Psoas muscle (tissue), 8 donors: ENCODE measurements around the gene CDSN. TPM values are rescaled to one million over a fixed set of nuclear protein-coding genes. Genes with fewer than 3 reads are reported as not detected.
A peak's percentile ranks its signal among the peaks of the same experiment; 100 is the strongest.

Experiments used
- ATAC-seq, 4 donors: fragments of 200-7000 bp; cut with Tn5 transposase; one replicate each; pipeline ENCODE4 v1.9.1; 2020; ENCODE audit warnings: moderate library complexity in 3 of 4, mild to moderate bottlenecking in 2 of 4
- DNase-seq, 2 donors: peaks; one replicate each; pipeline ENCODE4 v3.0.0-alpha.2; 2020
- H3K27ac ChIP-seq: fragments of 200-600 bp; one replicate; pipeline ENCODE4 v1.8.0; 2022
- H3K27me3 ChIP-seq, 3 donors: fragments of 200-600 bp in 1 of 3; one replicate each; pipeline versions ENCODE4 v1.6.1 to v1.8.0; 2013 to 2022; ENCODE audit warnings: low read length in 2 of 3, mild to moderate bottlenecking in 2 of 3, moderate library complexity in 1 of 3; ENCODE audit not compliant: insufficient read depth in 3 of 3
- H3K36me3 ChIP-seq, 2 donors: fragments of 200-600 bp in 1 of 2; one replicate each; pipeline versions ENCODE4 v1.6.1 to v1.8.0; 2013 to 2022; ENCODE audit warnings: low read depth in 1 of 2, mild to moderate bottlenecking in 1 of 2, moderate library complexity in 1 of 2; ENCODE audit not compliant: insufficient read depth in 1 of 2
- H3K4me1 ChIP-seq: fragments of 200-600 bp; one replicate; pipeline ENCODE4 v1.8.0; 2022
- H3K4me3 ChIP-seq: fragments of 200-600 bp; one replicate; pipeline ENCODE4 v1.8.0; 2022; ENCODE audit warnings: mild to moderate bottlenecking
- H3K9me3 ChIP-seq: fragments of 200-600 bp; one replicate; pipeline ENCODE4 v1.8.0; 2022
- WGBS, 3 donors: extraction: QIAGEN DNeasy Blood & Tissue Kit; methylation state at CpG; one replicate each; pipeline versions ENCODE4 v1.1.6 to v1.1.7; 2013; 5-methylcytosine and 5-hydroxymethylcytosine counted together
- intact Hi-C, 2 donors: fragments of 100-400 bp; cut with DNase I; formaldehyde crosslinking; loops; one replicate each; pipeline versions ENCODE4 v1.11.0 to v1.14.2; 2022
- polyA plus RNA-seq, 3 donors: library from polyadenylated mRNA; stranded (reverse); fragments of 200-250 nt; gene quantifications; one replicate each; pipeline ENCODE4 v1.2.3, GENCODE V29; 2013
- total RNA-seq, 4 donors: library from RNA; stranded (reverse); fragmentation: NEBNext Ultra II Directional in 2 of 4; extraction: Animal tissue kit (Norgen Biotek cat#: 25700) in 2 of 4; gene quantifications; one replicate each; pipeline versions ENCODE4 v1.2.1 to v1.2.4, GENCODE V29; 2021 to 2023
- TF ChIP-seq, protein P1 (sequence below): fragments of 200-600 bp; IDR thresholded peaks from one replicate; pipeline ENCODE4 v1.8.0; 2022; ENCODE audit warnings: antibody characterized with exemption
- donor health status: healthy with polysubstance abuse.
- donor health status: DM: no; HTN: no; CAD: no; lungs with moderate emphysema.
- donor health status: Bipolar disorder and iron deficiency.
- donor health status: healthy.
- donor health status: DM: yes; HTN: yes; CAD: no.
- donor health status: DM: no; HTN: no; CAD: no.
- donor health status: DM: no; HTN: no; CAD: no.
- donor health status: DM: yes; HTN: yes; CAD: no.

The CDSN gene
- total and polyA plus RNA-seq, 7 donors: not detected

DNA sequence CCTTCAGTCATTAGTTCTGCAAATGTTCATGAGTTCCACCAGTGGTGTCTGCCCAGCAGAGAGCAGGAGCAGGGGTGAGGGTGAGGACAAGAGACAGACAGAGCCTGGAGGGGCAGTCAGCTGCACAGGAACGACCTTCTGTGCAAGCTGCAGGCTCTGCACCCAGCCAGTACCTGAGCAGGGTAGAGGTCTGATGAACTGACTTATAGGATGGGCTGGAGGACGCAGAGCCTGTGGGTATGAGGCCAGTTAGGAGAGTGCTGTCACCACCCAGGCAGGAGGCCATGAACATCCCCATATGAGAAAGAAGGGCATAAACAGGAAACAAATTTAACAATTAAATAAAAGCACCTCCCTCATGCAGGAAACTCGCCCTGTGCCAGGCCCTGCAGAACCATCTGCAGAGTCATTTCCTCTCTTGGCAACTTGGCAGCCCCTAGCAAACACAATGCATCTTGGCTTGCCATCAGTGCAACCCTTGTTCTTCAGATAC, 25.8 kb downstream of the CDSN start:
- WGBS, 3 donors: 49 to 60% (median 56%) methylated on average over 3 of the region's 3 CpGs
- intact Hi-C loops: no loop called here
- H3K27ac ChIP-seq: no peak overlapping the region
- no peaks in the 10 kb centered on the region for H3K9me3 ChIP-seq
- peaks cover 9% of the 10 kb centered on the region for H3K4me1 ChIP-seq
- DNase-seq: no peak
- no peaks in the 10 kb centered on the region for H3K27me3 ChIP-seq
- no peak overlapping the region for H3K4me3 ChIP-seq
- no peaks in the 10 kb centered on the region for H3K36me3 ChIP-seq
- ATAC-seq: peak in 3 of 4 donors; percentile 8 to 44 (median 37)
- TF ChIP-seq, protein P1, sequence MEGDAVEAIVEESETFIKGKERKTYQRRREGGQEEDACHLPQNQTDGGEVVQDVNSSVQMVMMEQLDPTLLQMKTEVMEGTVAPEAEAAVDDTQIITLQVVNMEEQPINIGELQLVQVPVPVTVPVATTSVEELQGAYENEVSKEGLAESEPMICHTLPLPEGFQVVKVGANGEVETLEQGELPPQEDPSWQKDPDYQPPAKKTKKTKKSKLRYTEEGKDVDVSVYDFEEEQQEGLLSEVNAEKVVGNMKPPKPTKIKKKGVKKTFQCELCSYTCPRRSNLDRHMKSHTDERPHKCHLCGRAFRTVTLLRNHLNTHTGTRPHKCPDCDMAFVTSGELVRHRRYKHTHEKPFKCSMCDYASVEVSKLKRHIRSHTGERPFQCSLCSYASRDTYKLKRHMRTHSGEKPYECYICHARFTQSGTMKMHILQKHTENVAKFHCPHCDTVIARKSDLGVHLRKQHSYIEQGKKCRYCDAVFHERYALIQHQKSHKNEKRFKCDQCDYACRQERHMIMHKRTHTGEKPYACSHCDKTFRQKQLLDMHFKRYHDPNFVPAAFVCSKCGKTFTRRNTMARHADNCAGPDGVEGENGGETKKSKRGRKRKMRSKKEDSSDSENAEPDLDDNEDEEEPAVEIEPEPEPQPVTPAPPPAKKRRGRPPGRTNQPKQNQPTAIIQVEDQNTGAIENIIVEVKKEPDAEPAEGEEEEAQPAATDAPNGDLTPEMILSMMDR: no peak

DNA sequence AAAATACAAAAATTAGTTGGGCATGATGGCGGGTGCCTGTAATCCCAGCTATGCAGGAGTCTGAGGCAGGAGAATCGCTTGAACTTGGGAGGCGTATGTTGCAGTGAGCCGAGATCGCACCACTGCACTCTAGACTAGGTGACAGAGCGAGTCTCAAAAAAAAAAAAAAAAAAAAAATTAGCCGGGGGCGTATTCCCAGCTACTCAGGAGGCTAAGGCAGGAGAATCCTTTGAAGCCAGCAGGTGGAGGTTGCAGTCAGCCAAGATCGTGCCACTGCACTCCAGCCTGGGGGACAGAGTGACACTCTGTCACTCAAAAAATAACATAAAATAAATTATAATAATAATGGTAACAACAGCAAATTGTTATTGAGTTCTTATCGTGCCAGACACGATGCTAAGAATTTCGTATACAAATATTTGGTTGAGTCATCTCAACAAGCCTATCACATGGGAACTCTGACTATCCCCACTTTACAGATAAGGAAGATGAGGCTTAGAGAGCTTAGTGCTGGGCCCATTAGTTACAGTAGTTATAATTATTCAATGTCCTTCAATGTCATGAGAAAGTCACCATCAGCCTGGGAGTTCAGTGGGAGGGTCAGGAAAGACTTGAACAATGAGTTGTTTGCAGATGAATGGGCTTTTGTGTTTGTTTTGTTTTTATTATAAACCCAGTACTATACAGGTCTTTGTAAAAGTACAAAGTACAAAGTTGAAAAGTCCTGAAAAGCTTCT, 27.3 kb downstream of the CDSN start:
- peaks cover 9% of the 10 kb centered on the region for H3K4me1 ChIP-seq
- ATAC-seq (no peak), DNase-seq (no peak)
- no peaks in the 10 kb centered on the region for H3K27me3 ChIP-seq
- H3K36me3 ChIP-seq: no peaks in the 10 kb centered on the region
- TF ChIP-seq, protein P1: no peak
- H3K27ac ChIP-seq: no peak overlapping the region
- WGBS, 3 donors: 92 to 94% (median 92%) methylated on average over 11 to 12 of the region's 12 CpGs
- no peaks in the 10 kb centered on the region for H3K9me3 ChIP-seq
- no peak overlapping the region for H3K4me3 ChIP-seq
- intact Hi-C loops: no loop called here

DNA sequence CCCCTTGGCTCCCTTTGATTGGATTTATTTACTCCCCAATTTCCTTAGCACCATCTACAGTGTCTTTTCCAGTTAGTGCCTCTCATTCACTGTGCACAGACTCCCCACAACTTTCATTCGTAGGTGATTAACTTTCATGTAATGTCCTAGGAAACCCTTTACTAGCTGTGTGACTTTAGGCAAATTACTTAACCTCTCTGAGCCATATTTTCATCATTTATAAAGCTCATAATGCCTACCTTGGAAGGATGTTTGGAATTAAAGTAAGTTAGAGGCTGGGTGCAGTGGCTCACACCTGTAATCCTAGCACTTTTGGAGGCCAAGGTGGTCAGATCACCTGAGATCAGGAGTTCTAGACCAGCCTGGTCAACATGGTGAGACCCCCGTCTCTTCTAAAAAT, 28.0 kb downstream of the CDSN start:
- TF ChIP-seq, protein P1: no peak
- Histone ChIP-seq H3K9me3 (no peaks in the 10 kb centered on the region), H3K27me3 (no peaks in the 10 kb centered on the region), H3K4me1 (peaks cover 11% of the 10 kb centered on the region), H3K36me3 (no peaks in the 10 kb centered on the region), H3K27ac (no peak overlapping the region), H3K4me3 (no peak overlapping the region)
- 90 to 95% (median 92%) methylated on average over 2 of the region's 2 CpGs for WGBS, 3 donors
- DNase-seq (no peak), ATAC-seq (no peak)
- intact Hi-C loops: no loop called here

DNA sequence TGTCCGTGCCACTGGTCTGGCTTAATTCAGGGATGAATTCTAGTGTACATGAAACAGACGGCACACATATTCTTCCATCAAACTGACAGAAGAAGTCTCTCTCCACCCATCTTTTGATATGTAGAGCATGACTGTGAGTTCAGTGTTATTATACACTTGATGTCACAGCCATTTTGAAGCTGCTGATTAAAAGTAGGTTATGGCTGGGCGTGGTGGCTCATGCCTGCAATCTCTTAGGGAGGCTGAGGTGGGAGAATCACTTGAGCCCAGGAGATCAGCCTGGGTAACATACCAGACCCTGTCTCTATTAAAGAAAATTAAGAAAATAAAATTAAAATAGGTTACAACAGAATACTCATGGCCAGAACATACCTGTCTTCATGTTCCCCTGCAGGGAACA, 28.6 kb downstream of the CDSN start:
- no peak overlapping the region for H3K4me3 ChIP-seq
- ATAC-seq: no peak
- WGBS, 3 donors: 41 to 71% (median 42%) methylated on average over 3 of the region's 3 CpGs
- DNase-seq: no peak
- no peak overlapping the region for H3K27ac ChIP-seq
- TF ChIP-seq, protein P1: no peak
- no peaks in the 10 kb centered on the region for H3K36me3 ChIP-seq
- H3K9me3 ChIP-seq: no peaks in the 10 kb centered on the region
- H3K4me1 ChIP-seq: peaks cover 16% of the 10 kb centered on the region
- intact Hi-C loops: no loop called here
- H3K27me3 ChIP-seq: no peaks in the 10 kb centered on the region

DNA sequence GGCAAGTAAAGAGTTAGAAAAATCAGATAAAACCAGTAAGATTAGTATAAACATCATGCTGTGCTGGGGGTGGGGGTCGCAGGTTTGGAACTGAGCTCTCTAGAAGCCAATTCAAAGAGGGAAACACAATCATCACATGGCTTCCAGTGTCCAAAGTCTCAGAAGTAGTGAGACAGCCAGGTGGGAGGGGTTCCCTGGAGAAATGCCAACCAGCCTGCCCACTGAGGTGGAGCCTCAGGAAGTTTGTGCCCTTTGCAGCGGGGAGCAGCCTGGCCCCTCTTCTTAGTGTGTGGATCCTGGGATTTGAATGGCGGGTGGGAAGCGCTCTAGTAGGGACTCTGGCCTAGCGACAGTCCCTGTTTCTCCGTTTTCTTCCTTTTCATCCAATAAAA, 29.3 kb downstream of the CDSN start:
- TF ChIP-seq, protein P1: no peak
- peaks cover 16% of the 10 kb centered on the region for H3K4me1 ChIP-seq
- H3K27ac ChIP-seq: no peak overlapping the region
- intact Hi-C loops: no loop called here
- 91 to 97% (median 95%) methylated on average over 6 of the region's 6 CpGs for WGBS, 3 donors
- DNase-seq (no peak), ATAC-seq (no peak)
- H3K27me3 ChIP-seq: no peaks in the 10 kb centered on the region
- no peaks in the 10 kb centered on the region for H3K9me3 ChIP-seq
- no peaks in the 10 kb centered on the region for H3K36me3 ChIP-seq
- no peak overlapping the region for H3K4me3 ChIP-seq
